SK-N-SH (cell line): ENCODE results near the gene MSANTD3. TPM values are rescaled to one million over a fixed set of nuclear protein-coding genes. Genes with fewer than 3 reads are reported as not detected.

Experiments
- CTCF ChIA-PET: fragments of 300-600, 350-600 bp; formaldehyde crosslinking; extraction: SDS; loops from one replicate; lab custom pipeline; 2021; lab: Yijun Ruan, JAX
- POLR2A ChIA-PET: fragments of 350-600 bp; sonication (Branson Sonifier 250); formaldehyde crosslinking; extraction: SDS; loops from one replicate; lab custom pipeline; 2020; ENCODE audit warnings: antibody characterized with exemption, inconsistent platforms; lab: Yijun Ruan, JAX
- DNase-seq: peaks from one replicate; pipeline ENCODE4 v3.0.0; 2012
- H2AFZ ChIP-seq: fragments of 200-600 bp; sonication (generic); 2 replicates; pipeline ENCODE4 v1.8.1; 2016; ENCODE audit warnings: antibody characterized with exemption, mild to moderate bottlenecking, low read depth
- H3F3A ChIP-seq: fragments of 200-600 bp; sonication (generic); replicated peaks from 2 replicates; pipeline ENCODE3; 2016; ENCODE audit warnings: antibody characterized with exemption, mild to moderate bottlenecking; ENCODE audit not compliant: insufficient read depth
- H3K27ac ChIP-seq, 2 experiments: fragments of 200-500 bp in 1 of 2; fragments of 200-600 bp in 1 of 2; sonication (Bioruptor generic) in 1 of 2; sonication (generic), shearing (Covaris generic) in 1 of 2; 2 replicates each; pipeline versions ENCODE4 v1.5.1 to v1.6.1; 2014 to 2016; ENCODE audit warnings: low read depth in 2 of 2, inconsistent platforms in 1 of 2, low read length in 1 of 2, mild to moderate bottlenecking in 1 of 2, mixed read lengths in 1 of 2
- H3K27me3 ChIP-seq: fragments of 200-600 bp; sonication (generic), shearing (Covaris generic); 2 replicates; pipeline ENCODE4 v1.6.1; 2016; ENCODE audit warnings: mixed run types; ENCODE audit not compliant: insufficient read depth
- H3K36me3 ChIP-seq, 2 experiments: fragments of 200-500 bp in 1 of 2; fragments of 200-600 bp in 1 of 2; sonication (Bioruptor generic) in 1 of 2; sonication (generic) in 1 of 2; replicated peaks in 1 of 2; 2 replicates each; pipeline versions ENCODE3 to v1.5.1; 2014 to 2016; ENCODE audit warnings: low read length in 1 of 2, mild to moderate bottlenecking in 1 of 2; ENCODE audit not compliant: insufficient read depth in 2 of 2, control insufficient read depth in 1 of 2
- H3K4me1 ChIP-seq, 2 experiments: fragments of 200-500 bp in 1 of 2; fragments of 200-600 bp in 1 of 2; sonication (Bioruptor generic) in 1 of 2; sonication (generic), shearing (Covaris generic) in 1 of 2; 2 replicates each; pipeline versions ENCODE4 v1.5.1 to v1.6.1; 2014 to 2016; ENCODE audit warnings: low read depth in 1 of 2, low read length in 1 of 2, mixed run types in 1 of 2; ENCODE audit not compliant: insufficient read depth in 2 of 2, control insufficient read depth in 1 of 2
- H3K4me2 ChIP-seq: fragments of 200-600 bp; sonication (generic), shearing (Covaris generic); 2 replicates; pipeline ENCODE4 v1.6.1; 2017; ENCODE audit warnings: mixed run types
- H3K4me3 ChIP-seq, 2 experiments: fragments of 200-500 bp in 1 of 2; fragments of 200-600 bp in 1 of 2; sonication (Bioruptor generic) in 1 of 2; sonication (generic), shearing (Covaris generic) in 1 of 2; 2 replicates each; pipeline versions ENCODE4 v1.5.1 to v1.8.1; 2014 to 2016; ENCODE audit warnings: low read depth in 2 of 2, inconsistent platforms in 1 of 2, low read length in 1 of 2, mild to moderate bottlenecking in 1 of 2, mixed read lengths in 1 of 2, moderate library complexity in 1 of 2
- H3K79me2 ChIP-seq: fragments of 200-600 bp; sonication (generic); 2 replicates; pipeline ENCODE4 v1.8.1; 2017; ENCODE audit warnings: mild to moderate bottlenecking; ENCODE audit not compliant: insufficient read depth
- H3K9ac ChIP-seq: fragments of 200-600 bp; sonication (generic); 2 replicates; pipeline ENCODE4 v1.6.1; 2017; ENCODE audit warnings: mixed run types
- H3K9me2 ChIP-seq: fragments of 200-600 bp; sonication (generic); 2 replicates; pipeline ENCODE4 v1.6.1; 2017; ENCODE audit warnings: mixed run types
- H3K9me3 ChIP-seq: fragments of 200-600 bp; sonication (generic); 2 replicates; pipeline ENCODE4 v1.6.1; 2017; ENCODE audit warnings: mixed run types, mild to moderate bottlenecking, moderate library complexity
- H4K20me1 ChIP-seq: fragments of 200-600 bp; sonication (generic); 2 replicates; pipeline ENCODE4 v1.6.1; 2017; ENCODE audit warnings: mild to moderate bottlenecking, mixed run types; ENCODE audit not compliant: insufficient read depth
- CHD2 ChIP-seq: fragments of 150-350 bp; IDR thresholded peaks from 2 replicates; pipeline ENCODE4 v1.6.1; 2018; ENCODE audit warnings: low read length; ENCODE audit not compliant: partially characterized antibody
- CTCF ChIP-seq: fragments of 200-600 bp; sonication (generic); IDR thresholded peaks from 2 replicates; pipeline ENCODE4 v1.6.1; 2017; ENCODE audit warnings: antibody characterized with exemption, mild to moderate bottlenecking, moderate library complexity
- EZH2phosphoT487 ChIP-seq: fragments of 200-600 bp; sonication (generic); IDR thresholded peaks from 2 replicates; pipeline ENCODE4 v1.6.1; 2017; ENCODE audit warnings: low read depth, mixed run types, mild to moderate bottlenecking, antibody characterized with exemption, moderate library complexity, borderline replicate concordance
- FOXJ3 ChIP-seq: sonication (generic); formaldehyde crosslinking; IDR thresholded peaks from 2 replicates; pipeline ENCODE4 v1.5.1; 2020; ENCODE audit warnings: mild to moderate bottlenecking, missing genetic modification reagents
- FOXM1 ChIP-seq: IDR thresholded peaks from 2 replicates; pipeline ENCODE4 v1.4.0; 2012; ENCODE audit warnings: low read depth, mild to moderate bottlenecking
- GATA2 ChIP-seq: sonication (generic); formaldehyde crosslinking; IDR thresholded peaks from 2 replicates; pipeline ENCODE4 v1.5.0; 2020; ENCODE audit warnings: mild to moderate bottlenecking, missing genetic modification reagents
- IRF3 ChIP-seq: fragments of 150-350 bp; IDR thresholded peaks from 2 replicates; pipeline ENCODE4 v1.6.1; 2016; ENCODE audit warnings: mild to moderate bottlenecking, low read depth, low read length
- MEF2A ChIP-seq: IDR thresholded peaks from 2 replicates; pipeline ENCODE4 v1.4.0; 2012; ENCODE audit warnings: low read depth, borderline replicate concordance
- MXI1 ChIP-seq: IDR thresholded peaks from 2 replicates; pipeline ENCODE4 v1.6.1; 2012; ENCODE audit warnings: mild to moderate bottlenecking, low read depth, low read length, improper control_type of control experiment
- NRF1 ChIP-seq: IDR thresholded peaks from 2 replicates; pipeline ENCODE4 v1.6.1; 2012; ENCODE audit warnings: low read depth, mild to moderate bottlenecking, low read length
- POLR2AphosphoS5 ChIP-seq: IDR thresholded peaks from 2 replicates; pipeline ENCODE4 v1.6.1; 2012; ENCODE audit warnings: low read depth, low read length
- RCOR1 ChIP-seq: fragments of 150-350 bp; IDR thresholded peaks from 2 replicates; pipeline ENCODE4 v1.6.1; 2017; ENCODE audit warnings: antibody characterized with exemption, low read length
- REST ChIP-seq: IDR thresholded peaks from 2 replicates; pipeline ENCODE4 v1.6.1; 2012; ENCODE audit warnings: mild to moderate bottlenecking, low read depth, low read length, moderate library complexity
- SIN3A ChIP-seq: IDR thresholded peaks from 2 replicates; pipeline ENCODE4 v1.6.1; 2012; ENCODE audit warnings: low read depth, mild to moderate bottlenecking, low read length, moderate library complexity, borderline replicate concordance
- SMC3 ChIP-seq: IDR thresholded peaks from 2 replicates; pipeline ENCODE4 v1.6.1; 2012; ENCODE audit warnings: low read depth, low read length, improper control_type of control experiment
- TAF1 ChIP-seq: IDR thresholded peaks from 2 replicates; pipeline ENCODE4 v1.6.1; 2012; ENCODE audit warnings: low read depth, mild to moderate bottlenecking, low read length, moderate library complexity, borderline replicate concordance
- USF1 ChIP-seq: IDR thresholded peaks from 2 replicates; pipeline ENCODE4 v1.4.0; 2012; ENCODE audit warnings: low read depth, borderline replicate concordance
- USF2 ChIP-seq: fragments of 150-350 bp; IDR thresholded peaks from 2 replicates; pipeline ENCODE4 v1.6.1; 2017; ENCODE audit warnings: antibody characterized with exemption, low read length, low read depth, borderline replicate concordance
- YY1 ChIP-seq: IDR thresholded peaks from 2 replicates; pipeline ENCODE4 v1.4.0; 2012; ENCODE audit warnings: low read depth, mild to moderate bottlenecking
- ZBTB33 ChIP-seq: IDR thresholded peaks from 2 replicates; pipeline ENCODE4 v1.4.0; 2012; ENCODE audit warnings: low read depth, borderline replicate concordance
- WGBS: methylation state at CpG from one replicate; pipeline ENCODE4 v1.1.6; 2017; ENCODE audit warnings: low lambda C conversion rate; 5-methylcytosine and 5-hydroxymethylcytosine counted together
- polyA plus RNA-seq, 3 experiments: library from polyadenylated mRNA; depleted of rRNA; stranded (reverse); fragments of >200 nt; gene quantifications; 2 replicates each; pipeline ENCODE4 v1.2.3, GENCODE V29; 2012

MSANTD3 gene
- polyA plus RNA-seq, 1 of the 3 experiments (the other 2 are of a cell fraction), result 48.3 TPM

GRCh38 chr9:100417815-100418214, 9.1 kb upstream of the MSANTD3 start:
- no peak overlapping the region for H3K9ac ChIP-seq

More at GRCh38 chr9:100417815-100418214, 9.1 kb upstream of the MSANTD3 start:
- Histone ChIP-seq H3K9me2 (no peaks in the 10 kb centered on the region), H3K4me1 (no peaks in the 10 kb centered on the region), H3K9me3 (no peaks in the 10 kb centered on the region), H3K36me3 (no peaks in the 10 kb centered on the region), H3F3A (no peaks in the 10 kb centered on the region), H3K27me3 (no peaks in the 10 kb centered on the region), H3K4me3 (no peak overlapping the region), H2AFZ (no peak overlapping the region), H3K79me2 (no peaks in the 10 kb centered on the region), H3K27ac (no peak overlapping the region), H3K4me2 (no peak overlapping the region), H4K20me1 (no peaks in the 10 kb centered on the region)
- TF ChIP-seq YY1, result no peak
- TF ChIP-seq REST, result no peak
- no peak for TF ChIP-seq USF1
- no peak for TF ChIP-seq CTCF
- no peak for TF ChIP-seq ZBTB33
- TF ChIP-seq USF2, result no peak
- TF ChIP-seq NRF1, result no peak
- TF ChIP-seq EZH2phosphoT487, result no peak
- no peak for TF ChIP-seq FOXJ3
- no peak for TF ChIP-seq SIN3A
- TF ChIP-seq MXI1, result no peak
- TF ChIP-seq SMC3, result no peak
- TF ChIP-seq RCOR1, result no peak
- TF ChIP-seq MEF2A, result no peak
- TF ChIP-seq GATA2 (CRISPR knock-in tag), result no peak
- TF ChIP-seq FOXM1, result no peak
- TF ChIP-seq POLR2AphosphoS5, result no peak
- TF ChIP-seq IRF3, result no peak
- TF ChIP-seq TAF1, result no peak
- no peak for TF ChIP-seq CHD2
- ChIA-PET CTCF (interaction anchor here (1.5 to 2.3 kb wide), 3 partner anchors 9 to 184 kb away, joined by 4 to 8 read pairs (median 5); partner anchors contain the start of gene MSANTD3), POLR2A (no interaction called here)
- no peak for DNase-seq
- WGBS, result 79% methylated on average over 4 of the region's 4 CpGs
